ENCODE measurements around the gene RETREG1.
"Not testable (repeated sequence)": the region's sequence is repeated elsewhere in the genome, so short reads cannot be mapped to it uniquely, and the experiment has no call there.

The RETREG1 gene

GRCh38 chr5:16617274-16617968 is 624 bp upstream of the RETREG1 start:
- in situ Hi-C loops (cut with MboI; ENCODE audit: low sequenced_read_pairs), result no loop called here

- in situ Hi-C loops (cut with MboI; ENCODE audit: low sequenced_read_pairs), result no loop called here
These were observed 859 bp downstream of the RETREG1 start for GRCh38 chr5:16615741-16616535.

GRCh38 chr5:16612007-16612406 is 4.8 kb downstream of the RETREG1 start:
- in situ Hi-C loops (cut with MboI; ENCODE audit: low sequenced_read_pairs), result no loop called here

- in situ Hi-C loops (cut with MboI; ENCODE audit: low sequenced_read_pairs), result not testable (repeated sequence)
These were observed 5.9 kb downstream of the RETREG1 start for GRCh38 chr5:16610896-16611295.

GRCh38 chr5:16609412-16609811 is 7.4 kb downstream of the RETREG1 start:
- in situ Hi-C loops (cut with MboI; ENCODE audit: low sequenced_read_pairs), result no loop called here

GRCh38 chr5:16606628-16607027 is 10.2 kb downstream of the RETREG1 start:
- in situ Hi-C loops (cut with MboI; ENCODE audit: low sequenced_read_pairs), result no loop called here

GRCh38 chr5:16603701-16604100 is 13.1 kb downstream of the RETREG1 start:
- in situ Hi-C loops (cut with MboI; ENCODE audit: low sequenced_read_pairs), result no loop called here

GRCh38 chr5:16603295-16603694 is 13.5 kb downstream of the RETREG1 start:
- in situ Hi-C loops (cut with MboI; ENCODE audit: low sequenced_read_pairs), result no loop called here

- in situ Hi-C loops (cut with MboI; ENCODE audit: low sequenced_read_pairs), result no loop called here
These were observed 14.6 kb downstream of the RETREG1 start for GRCh38 chr5:16602182-16602581.

- in situ Hi-C loops (cut with MboI; ENCODE audit: low sequenced_read_pairs), result no loop called here
These were observed 15.9 kb downstream of the RETREG1 start for GRCh38 chr5:16600946-16601345.

GRCh38 chr5:16600397-16600796 is 16.4 kb downstream of the RETREG1 start:
- in situ Hi-C loops (cut with MboI; ENCODE audit: low sequenced_read_pairs), result no loop called here

GRCh38 chr5:16597946-16598694 is 18.7 kb downstream of the RETREG1 start:
- in situ Hi-C loops (cut with MboI; ENCODE audit: low sequenced_read_pairs), result no loop called here

- in situ Hi-C loops (cut with MboI; ENCODE audit: low sequenced_read_pairs), result no loop called here
These were observed 20.2 kb downstream of the RETREG1 start for GRCh38 chr5:16596581-16596940.

- in situ Hi-C loops (cut with MboI; ENCODE audit: low sequenced_read_pairs), result no loop called here
These were observed 20.8 kb downstream of the RETREG1 start for GRCh38 chr5:16595881-16596580.

- in situ Hi-C loops (cut with MboI; ENCODE audit: low sequenced_read_pairs), result no loop called here
These were observed 23.2 kb downstream of the RETREG1 start for GRCh38 chr5:16593628-16594027.

GRCh38 chr5:16593013-16593412 is 23.8 kb downstream of the RETREG1 start:
- in situ Hi-C loops (cut with MboI; ENCODE audit: low sequenced_read_pairs), result no loop called here

GRCh38 chr5:16592255-16592654 is 24.5 kb downstream of the RETREG1 start:
- in situ Hi-C loops (cut with MboI; ENCODE audit: low sequenced_read_pairs), result no loop called here

- in situ Hi-C loops (cut with MboI; ENCODE audit: low sequenced_read_pairs), result no loop called here
These were observed 26.1 kb downstream of the RETREG1 start for GRCh38 chr5:16590685-16591084.

- in situ Hi-C loops (cut with MboI; ENCODE audit: low sequenced_read_pairs), result no loop called here
These were observed 27.1 kb downstream of the RETREG1 start for GRCh38 chr5:16589658-16590057.

GRCh38 chr5:16588434-16589214 is 28.2 kb downstream of the RETREG1 start:
- in situ Hi-C loops (cut with MboI; ENCODE audit: low sequenced_read_pairs), result no loop called here

Data from HL-60/S4 treated with retinoic acid at 250 ng/mL for 4 days and 3 days (cell line).